MM.1S (cell line): Measurements from ENCODE around the gene OTOS.

Experiments
- DNase-seq: peaks from one replicate; pipeline ENCODE4 v3.0.0-alpha.2; 2015
- H2AFZ ChIP-seq: fragments of 300-600 bp; sonication (generic); 2 replicates; pipeline ENCODE4 v1.6.0; 2016; ENCODE audit warnings: antibody characterized with exemption, low read length
- H3F3A ChIP-seq: fragments of 300-600 bp; sonication (generic); 2 replicates; pipeline ENCODE4 v1.6.1; 2016; ENCODE audit warnings: mild to moderate bottlenecking, antibody characterized with exemption, low read length, moderate library complexity, mixed read lengths; ENCODE audit not compliant: insufficient read depth
- H3K27ac ChIP-seq: fragments of 300-600 bp; sonication (generic); 2 replicates; pipeline ENCODE4 v1.5.1; 2016; ENCODE audit warnings: mild to moderate bottlenecking, low read length
- H3K27me3 ChIP-seq: fragments of 300-600 bp; sonication (generic); replicated peaks from 2 replicates; pipeline ENCODE4 v1.6.0; 2016; ENCODE audit warnings: low read length; ENCODE audit not compliant: insufficient read depth
- H3K36me3 ChIP-seq: fragments of 300-600 bp; sonication (generic); replicated peaks from 2 replicates; pipeline ENCODE4 v1.6.1; 2016; ENCODE audit warnings: mild to moderate bottlenecking, low read length, mixed read lengths; ENCODE audit not compliant: insufficient read depth
- H3K4me1 ChIP-seq: fragments of 300-600 bp; sonication (generic); 2 replicates; pipeline ENCODE4 v1.6.1; 2016; ENCODE audit warnings: low read length, mixed read lengths
- H3K4me2 ChIP-seq: fragments of 300-600 bp; sonication (generic); 2 replicates; pipeline ENCODE4 v1.6.0; 2016; ENCODE audit warnings: low read depth, low read length
- H3K4me3 ChIP-seq: fragments of 300-600 bp; sonication (generic); 2 replicates; pipeline ENCODE4 v1.5.1; 2016; ENCODE audit warnings: low read length, mixed read lengths
- H3K79me2 ChIP-seq: fragments of 300-600 bp; sonication (generic); 2 replicates; pipeline ENCODE4 v1.6.1; 2016; ENCODE audit warnings: mixed run types, low read length, mixed read lengths
- H3K9ac ChIP-seq: fragments of 300-600 bp; sonication (generic); 2 replicates; pipeline ENCODE4 v1.6.1; 2016; ENCODE audit warnings: low read length, mixed read lengths
- H3K9me2 ChIP-seq: fragments of 300-600 bp; sonication (generic); replicated peaks from 2 replicates; pipeline ENCODE4 v1.6.1; 2016; ENCODE audit warnings: mild to moderate bottlenecking, low read length, mixed read lengths; ENCODE audit not compliant: insufficient read depth
- H3K9me3 ChIP-seq: fragments of 300-600 bp; sonication (generic); replicated peaks from 2 replicates; pipeline ENCODE4 v1.6.1; 2016; ENCODE audit warnings: mild to moderate bottlenecking, low read length, mixed read lengths; ENCODE audit not compliant: insufficient read depth
- H4K20me1 ChIP-seq: fragments of 300-600 bp; sonication (generic); 2 replicates; pipeline ENCODE4 v1.6.1; 2016; ENCODE audit warnings: mild to moderate bottlenecking, low read length, moderate library complexity, mixed read lengths; ENCODE audit not compliant: insufficient read depth
- CTCF ChIP-seq: fragments of 300-600 bp; sonication (generic); IDR thresholded peaks from 2 replicates; pipeline ENCODE4 v1.5.1; 2016; ENCODE audit warnings: antibody characterized with exemption, low read length, mixed read lengths
- EZH2 ChIP-seq: fragments of 300-600 bp; sonication (generic); optimal IDR thresholded peaks from 2 replicates; pipeline ENCODE3; 2017; ENCODE audit warnings: low read depth, mild to moderate bottlenecking, antibody characterized with exemption, low read length, mixed read lengths
- EZH2phosphoT487 ChIP-seq: fragments of 300-600 bp; sonication (generic); IDR thresholded peaks from 2 replicates; pipeline ENCODE4 v1.6.1; 2018; ENCODE audit warnings: antibody characterized with exemption, low read length

OTOS gene

DNA sequence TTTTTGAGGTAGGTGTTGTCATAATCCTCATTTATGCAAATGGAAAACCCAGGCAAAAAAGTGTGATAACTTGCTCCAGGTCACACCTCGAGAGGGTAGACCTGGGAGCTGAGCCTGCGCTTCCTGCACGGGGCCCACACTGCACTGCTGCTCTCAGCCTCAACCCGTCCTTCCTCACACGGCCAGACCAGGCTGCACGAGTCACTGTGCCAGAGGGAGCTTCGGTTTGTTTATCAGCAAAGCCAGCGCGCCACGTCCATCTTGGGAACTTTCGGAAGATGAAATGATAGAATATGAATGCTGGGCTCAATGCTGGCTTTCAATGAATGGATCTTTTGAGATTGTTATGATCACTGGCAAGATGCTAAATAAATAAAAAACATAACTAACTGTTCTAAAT, 18.8 kb downstream of the OTOS start:
- TF ChIP-seq CTCF = no peak
- no peak overlapping the region for H3K4me3 ChIP-seq
- H3K9me2 ChIP-seq = no peaks in the 10 kb centered on the region
- H3K27me3 ChIP-seq = no peaks in the 10 kb centered on the region
- H3F3A ChIP-seq = no peaks in the 10 kb centered on the region
- H2AFZ ChIP-seq = no peak overlapping the region
- DNase-seq = no peak
- H3K27ac ChIP-seq = no peak overlapping the region
- H3K9ac ChIP-seq = no peak overlapping the region
- no peaks in the 10 kb centered on the region for H3K79me2 ChIP-seq
- no peak overlapping the region for H3K4me2 ChIP-seq
- no peaks in the 10 kb centered on the region for H3K4me1 ChIP-seq
- no peaks in the 10 kb centered on the region for H3K9me3 ChIP-seq
- H4K20me1 ChIP-seq = no peaks in the 10 kb centered on the region
- H3K36me3 ChIP-seq = no peaks in the 10 kb centered on the region

DNA sequence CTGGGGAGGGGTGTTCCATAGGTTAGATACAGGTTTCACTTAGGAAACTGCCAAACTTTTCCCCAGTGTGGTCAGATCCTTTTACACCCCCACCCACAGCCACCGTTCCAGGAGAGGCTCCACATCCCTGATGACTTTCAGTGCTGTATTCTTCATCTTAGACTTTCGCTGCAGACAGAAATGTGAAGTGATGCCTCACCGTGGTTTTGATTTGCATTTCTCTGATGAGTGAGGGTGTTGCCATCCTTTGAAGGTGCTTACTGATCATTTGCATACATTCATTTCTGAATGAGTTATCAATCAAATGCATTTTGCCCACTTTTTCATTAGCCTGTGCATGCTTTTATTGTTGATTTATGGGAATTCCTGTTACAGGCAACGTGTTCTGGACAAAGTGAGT, 19.3 kb downstream of the OTOS start:
- no peak for DNase-seq
- Histone ChIP-seq H3K36me3 (no peaks in the 10 kb centered on the region), H2AFZ (no peak overlapping the region)

DNA sequence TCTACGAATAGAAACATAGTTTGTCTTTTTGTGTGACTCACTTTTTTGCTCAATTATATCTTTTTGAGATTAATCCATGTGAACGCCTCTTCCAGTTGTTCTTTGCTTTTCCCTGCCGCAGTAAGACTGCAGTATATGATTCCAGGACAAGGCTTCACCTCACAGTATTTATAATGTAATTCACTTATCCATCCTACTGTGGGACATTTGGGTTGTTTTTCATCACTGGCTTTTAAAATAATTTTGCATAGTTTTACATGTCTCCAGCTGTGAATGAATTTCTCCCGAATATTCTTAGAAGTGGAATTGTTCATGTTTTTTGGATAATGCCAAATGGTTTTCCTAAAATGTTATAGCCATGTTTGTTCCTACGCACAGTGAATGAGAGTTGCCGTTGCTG, 26.2 kb downstream of the OTOS start:
- Histone ChIP-seq H3K4me2 (no peak overlapping the region), H3K9me3 (no peaks in the 10 kb centered on the region), H2AFZ (no peak overlapping the region), H3F3A (no peaks in the 10 kb centered on the region), H3K27ac (no peak overlapping the region), H3K36me3 (no peaks in the 10 kb centered on the region), H3K79me2 (no peaks in the 10 kb centered on the region), H3K4me1 (no peaks in the 10 kb centered on the region), H3K9ac (no peak overlapping the region), H3K4me3 (no peak overlapping the region), H3K9me2 (no peaks in the 10 kb centered on the region), H3K27me3 (peaks cover 16% of the 10 kb centered on the region; the same call in 1 of the 2 replicates), H4K20me1 (no peaks in the 10 kb centered on the region)
- no peak for DNase-seq
- TF ChIP-seq EZH2 (no peak), CTCF (no peak), EZH2phosphoT487 (no peak)

More for the DNA sequence above, 19.3 kb downstream of the OTOS start:
- H3K9me2 ChIP-seq = no peaks in the 10 kb centered on the region
- H3F3A ChIP-seq = no peaks in the 10 kb centered on the region
- TF ChIP-seq EZH2phosphoT487 (no peak), CTCF (no peak), EZH2 (no peak)
- no peak overlapping the region for H3K9ac ChIP-seq
- H3K27me3 ChIP-seq = no peaks in the 10 kb centered on the region
- no peaks in the 10 kb centered on the region for H3K4me1 ChIP-seq
- no peaks in the 10 kb centered on the region for H3K9me3 ChIP-seq
- H3K4me2 ChIP-seq = no peak overlapping the region
- no peaks in the 10 kb centered on the region for H4K20me1 ChIP-seq
- no peak overlapping the region for H3K4me3 ChIP-seq
- H3K79me2 ChIP-seq = no peaks in the 10 kb centered on the region
- H3K27ac ChIP-seq = no peak overlapping the region
